Liver (tissue), 9 donors: ENCODE data around the gene COL11A1. TPM values are rescaled to one million over a fixed set of nuclear protein-coding genes. Genes with fewer than 3 reads are reported as not detected.

Experiments
- DNase-seq: peaks from one replicate; pipeline ENCODE4 v3.0.0-alpha.2; 2017; ENCODE audit warnings: low spot score
- H3K27ac ChIP-seq, 2 donors: one replicate each; pipeline ENCODE4 v1.7.0; 2013; ENCODE audit warnings: inconsistent platforms in 2 of 2, low read length in 2 of 2, control low read depth in 1 of 2, low read depth in 1 of 2, mild to moderate bottlenecking in 1 of 2
- H3K27me3 ChIP-seq, 4 donors: one replicate each; pipeline versions ENCODE4 v1.6.1 to v1.7.0; 2013; ENCODE audit warnings: low read length in 3 of 4, inconsistent platforms in 1 of 4, mild to moderate bottlenecking in 1 of 4, moderate library complexity in 1 of 4; ENCODE audit not compliant: control insufficient read depth in 4 of 4, insufficient read depth in 4 of 4
- H3K36me3 ChIP-seq, 4 donors: one replicate each; pipeline versions ENCODE4 v1.6.1 to v1.7.0; 2013; ENCODE audit warnings: low read length in 3 of 4, mild to moderate bottlenecking in 3 of 4, low read depth in 1 of 4, moderate library complexity in 1 of 4; ENCODE audit not compliant: control insufficient read depth in 4 of 4, insufficient read depth in 3 of 4
- H3K4me1 ChIP-seq, 4 donors: one replicate each; pipeline versions ENCODE4 v1.6.1 to v1.7.0; 2013; ENCODE audit warnings: low read length in 3 of 4, mild to moderate bottlenecking in 3 of 4, moderate library complexity in 1 of 4; ENCODE audit not compliant: control insufficient read depth in 4 of 4, insufficient read depth in 4 of 4
- H3K4me3 ChIP-seq, 3 donors: one replicate each; pipeline versions ENCODE4 v1.6.1 to v1.7.0; 2013; ENCODE audit warnings: low read length in 3 of 3, control low read depth in 1 of 3, low read depth in 1 of 3, mild to moderate bottlenecking in 1 of 3
- H3K9ac ChIP-seq, 2 donors: one replicate each; pipeline ENCODE4 v1.7.0; 2013; ENCODE audit warnings: low read length in 2 of 2, mild to moderate bottlenecking in 2 of 2, moderate library complexity in 2 of 2, control low read depth in 1 of 2, low read depth in 1 of 2
- H3K9me3 ChIP-seq, 4 donors: one replicate each; pipeline versions ENCODE4 v1.6.1 to v1.7.0; 2013; ENCODE audit warnings: low read length in 3 of 4; ENCODE audit not compliant: control insufficient read depth in 4 of 4
- FOXA1 ChIP-seq: IDR thresholded peaks from 2 replicates; pipeline ENCODE4 v1.6.1; 2016; ENCODE audit warnings: antibody characterized with exemption
- GABPA ChIP-seq, 2 donors: IDR thresholded peaks in 1 of 2; conservative IDR thresholded peaks in 1 of 2; 2 replicates each; pipeline ENCODE4 v1.6.1; 2016; ENCODE audit warnings: antibody characterized with exemption in 2 of 2, mild to moderate bottlenecking in 1 of 2, moderate library complexity in 1 of 2
- HNF4G ChIP-seq: IDR thresholded peaks from 2 replicates; pipeline ENCODE4 v1.6.1; 2016; ENCODE audit warnings: antibody characterized with exemption
- JUND ChIP-seq, 2 donors: IDR thresholded peaks; 2 replicates each; pipeline ENCODE4 v1.6.1; 2016; ENCODE audit warnings: antibody characterized with exemption in 2 of 2
- NR2F2 ChIP-seq: IDR thresholded peaks from 2 replicates; pipeline ENCODE4 v1.6.1; 2016; ENCODE audit warnings: antibody characterized with exemption
- RAD21 ChIP-seq, 2 donors: IDR thresholded peaks; 2 replicates each; pipeline ENCODE4 v1.6.1; 2016; ENCODE audit warnings: antibody characterized with exemption in 2 of 2, mild to moderate bottlenecking in 2 of 2
- RXRA ChIP-seq, 2 donors: IDR thresholded peaks; 2 replicates each; pipeline ENCODE4 v1.6.1; 2017 to 2018; ENCODE audit warnings: antibody characterized with exemption in 2 of 2, mild to moderate bottlenecking in 1 of 2
- SP1 ChIP-seq: IDR thresholded peaks from 2 replicates; pipeline ENCODE4 v1.6.1; 2018; ENCODE audit warnings: antibody characterized with exemption, mild to moderate bottlenecking
- TAF1 ChIP-seq: conservative IDR thresholded peaks from 2 replicates; pipeline ENCODE4 v1.6.1; 2016; ENCODE audit warnings: antibody characterized with exemption, mild to moderate bottlenecking
- YY1 ChIP-seq: IDR thresholded peaks from 2 replicates; pipeline ENCODE4 v1.6.1; 2016; ENCODE audit warnings: antibody characterized with exemption, mild to moderate bottlenecking
- WGBS: extraction: QIAGEN DNeasy Blood & Tissue Kit; methylation state at CpG from one replicate; pipeline ENCODE4 v1.1.7; 2013; 5-methylcytosine and 5-hydroxymethylcytosine counted together
- polyA plus RNA-seq, 2 donors: library from polyadenylated mRNA; stranded (reverse) in 1 of 2; unstranded in 1 of 2; fragments of 200-250 nt in 1 of 2; fragments of >200 nt in 1 of 2; fragmentation: Nextera tagmentation in 1 of 2; extraction: Ambion mirVana in 1 of 2; gene quantifications; one replicate each; pipeline versions ENCODE4 v1.2.1 to v1.2.3, GENCODE V29; 2013 to 2015
- total RNA-seq, 2 donors: library from RNA; depleted of rRNA; stranded (reverse); fragments of >200 nt; gene quantifications; one replicate each; pipeline ENCODE4 v1.2.3, GENCODE V29; 2014
- TF ChIP-seq, protein P1 (sequence below): IDR thresholded peaks from 2 replicates; pipeline ENCODE4 v1.6.1; 2016; ENCODE audit warnings: antibody characterized with exemption
- TF ChIP-seq, protein P2 (sequence below): IDR thresholded peaks from 2 replicates; pipeline ENCODE4 v1.6.1; 2016; ENCODE audit warnings: antibody characterized with exemption, mild to moderate bottlenecking
- TF ChIP-seq, protein P3 (sequence below): fragments of 150-350 bp; IDR thresholded peaks from 2 replicates; pipeline ENCODE4 v1.5.1; 2017; ENCODE audit warnings: improper control_type of control experiment, low read depth, low read length; ENCODE audit not compliant: missing input control
- TF ChIP-seq, protein P4 (sequence below): IDR thresholded peaks from 2 replicates; pipeline ENCODE4 v1.6.1; 2016; ENCODE audit warnings: antibody characterized with exemption
- donor health status: healthy.
- donor health status: healthy.
- donor health status: healthy.
- donor health status: healthy.
- donor health status: healthy.

COL11A1 gene
- total and polyA plus RNA-seq, 4 donors, result 0.01 to 0.42 TPM; not detected in 2

DNA sequence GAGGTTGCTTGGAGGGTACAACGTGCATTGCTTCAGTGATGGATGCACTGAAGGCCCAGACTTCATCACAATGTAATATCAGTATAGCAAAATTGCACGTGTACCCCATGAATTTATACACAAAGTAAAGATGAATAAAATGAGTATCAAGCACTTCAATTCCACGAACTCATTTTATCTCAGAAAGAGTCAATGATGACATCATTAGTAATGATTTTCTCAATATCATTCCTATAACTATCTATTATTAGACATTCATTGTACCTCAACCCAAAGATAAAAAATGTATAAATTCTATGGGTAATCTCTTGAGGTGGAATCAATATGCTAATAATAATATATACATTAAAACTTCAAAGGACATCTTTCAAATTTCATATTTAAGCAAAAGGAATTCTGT, 208.4 kb downstream of the COL11A1 start:
- H3K27ac ChIP-seq, result no peak overlapping the region
- no peak overlapping the region for H3K4me3 ChIP-seq
- TF ChIP-seq FOXA1 (no peak), JUND (IDR thresholded peaks at IDR 0.05) (no peak), HNF4G (no peak), NR2F2 (no peak), RAD21 (IDR thresholded peaks at IDR 0.05) (no peak), GABPA (IDR thresholded peaks at IDR 0.05 in 1 of 2, conservative IDR thresholded peaks at IDR 0.05 in 1 of 2) (no peak), TAF1 (no peak), RXRA (IDR thresholded peaks at IDR 0.05) (no peak), SP1 (no peak), YY1 (no peak)
- TF ChIP-seq, protein P1, sequence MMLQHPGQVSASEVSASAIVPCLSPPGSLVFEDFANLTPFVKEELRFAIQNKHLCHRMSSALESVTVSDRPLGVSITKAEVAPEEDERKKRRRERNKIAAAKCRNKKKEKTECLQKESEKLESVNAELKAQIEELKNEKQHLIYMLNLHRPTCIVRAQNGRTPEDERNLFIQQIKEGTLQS, result no peak
- TF ChIP-seq, protein P2, sequence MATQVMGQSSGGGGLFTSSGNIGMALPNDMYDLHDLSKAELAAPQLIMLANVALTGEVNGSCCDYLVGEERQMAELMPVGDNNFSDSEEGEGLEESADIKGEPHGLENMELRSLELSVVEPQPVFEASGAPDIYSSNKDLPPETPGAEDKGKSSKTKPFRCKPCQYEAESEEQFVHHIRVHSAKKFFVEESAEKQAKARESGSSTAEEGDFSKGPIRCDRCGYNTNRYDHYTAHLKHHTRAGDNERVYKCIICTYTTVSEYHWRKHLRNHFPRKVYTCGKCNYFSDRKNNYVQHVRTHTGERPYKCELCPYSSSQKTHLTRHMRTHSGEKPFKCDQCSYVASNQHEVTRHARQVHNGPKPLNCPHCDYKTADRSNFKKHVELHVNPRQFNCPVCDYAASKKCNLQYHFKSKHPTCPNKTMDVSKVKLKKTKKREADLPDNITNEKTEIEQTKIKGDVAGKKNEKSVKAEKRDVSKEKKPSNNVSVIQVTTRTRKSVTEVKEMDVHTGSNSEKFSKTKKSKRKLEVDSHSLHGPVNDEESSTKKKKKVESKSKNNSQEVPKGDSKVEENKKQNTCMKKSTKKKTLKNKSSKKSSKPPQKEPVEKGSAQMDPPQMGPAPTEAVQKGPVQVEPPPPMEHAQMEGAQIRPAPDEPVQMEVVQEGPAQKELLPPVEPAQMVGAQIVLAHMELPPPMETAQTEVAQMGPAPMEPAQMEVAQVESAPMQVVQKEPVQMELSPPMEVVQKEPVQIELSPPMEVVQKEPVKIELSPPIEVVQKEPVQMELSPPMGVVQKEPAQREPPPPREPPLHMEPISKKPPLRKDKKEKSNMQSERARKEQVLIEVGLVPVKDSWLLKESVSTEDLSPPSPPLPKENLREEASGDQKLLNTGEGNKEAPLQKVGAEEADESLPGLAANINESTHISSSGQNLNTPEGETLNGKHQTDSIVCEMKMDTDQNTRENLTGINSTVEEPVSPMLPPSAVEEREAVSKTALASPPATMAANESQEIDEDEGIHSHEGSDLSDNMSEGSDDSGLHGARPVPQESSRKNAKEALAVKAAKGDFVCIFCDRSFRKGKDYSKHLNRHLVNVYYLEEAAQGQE, result no peak
- TF ChIP-seq, protein P3, sequence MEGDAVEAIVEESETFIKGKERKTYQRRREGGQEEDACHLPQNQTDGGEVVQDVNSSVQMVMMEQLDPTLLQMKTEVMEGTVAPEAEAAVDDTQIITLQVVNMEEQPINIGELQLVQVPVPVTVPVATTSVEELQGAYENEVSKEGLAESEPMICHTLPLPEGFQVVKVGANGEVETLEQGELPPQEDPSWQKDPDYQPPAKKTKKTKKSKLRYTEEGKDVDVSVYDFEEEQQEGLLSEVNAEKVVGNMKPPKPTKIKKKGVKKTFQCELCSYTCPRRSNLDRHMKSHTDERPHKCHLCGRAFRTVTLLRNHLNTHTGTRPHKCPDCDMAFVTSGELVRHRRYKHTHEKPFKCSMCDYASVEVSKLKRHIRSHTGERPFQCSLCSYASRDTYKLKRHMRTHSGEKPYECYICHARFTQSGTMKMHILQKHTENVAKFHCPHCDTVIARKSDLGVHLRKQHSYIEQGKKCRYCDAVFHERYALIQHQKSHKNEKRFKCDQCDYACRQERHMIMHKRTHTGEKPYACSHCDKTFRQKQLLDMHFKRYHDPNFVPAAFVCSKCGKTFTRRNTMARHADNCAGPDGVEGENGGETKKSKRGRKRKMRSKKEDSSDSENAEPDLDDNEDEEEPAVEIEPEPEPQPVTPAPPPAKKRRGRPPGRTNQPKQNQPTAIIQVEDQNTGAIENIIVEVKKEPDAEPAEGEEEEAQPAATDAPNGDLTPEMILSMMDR, result no peak
- TF ChIP-seq, protein P4, sequence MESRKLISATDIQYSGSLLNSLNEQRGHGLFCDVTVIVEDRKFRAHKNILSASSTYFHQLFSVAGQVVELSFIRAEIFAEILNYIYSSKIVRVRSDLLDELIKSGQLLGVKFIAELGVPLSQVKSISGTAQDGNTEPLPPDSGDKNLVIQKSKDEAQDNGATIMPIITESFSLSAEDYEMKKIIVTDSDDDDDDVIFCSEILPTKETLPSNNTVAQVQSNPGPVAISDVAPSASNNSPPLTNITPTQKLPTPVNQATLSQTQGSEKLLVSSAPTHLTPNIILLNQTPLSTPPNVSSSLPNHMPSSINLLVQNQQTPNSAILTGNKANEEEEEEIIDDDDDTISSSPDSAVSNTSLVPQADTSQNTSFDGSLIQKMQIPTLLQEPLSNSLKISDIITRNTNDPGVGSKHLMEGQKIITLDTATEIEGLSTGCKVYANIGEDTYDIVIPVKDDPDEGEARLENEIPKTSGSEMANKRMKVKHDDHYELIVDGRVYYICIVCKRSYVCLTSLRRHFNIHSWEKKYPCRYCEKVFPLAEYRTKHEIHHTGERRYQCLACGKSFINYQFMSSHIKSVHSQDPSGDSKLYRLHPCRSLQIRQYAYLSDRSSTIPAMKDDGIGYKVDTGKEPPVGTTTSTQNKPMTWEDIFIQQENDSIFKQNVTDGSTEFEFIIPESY, result no peak
- H3K36me3 ChIP-seq, result no peaks in the 10 kb centered on the region
- H3K9me3 ChIP-seq, result no peaks in the 10 kb centered on the region
- no peaks in the 10 kb centered on the region for H3K27me3 ChIP-seq
- no peak for DNase-seq
- H3K4me1 ChIP-seq, result no peaks in the 10 kb centered on the region
- WGBS, result 54% methylated on average over 3 of the region's 3 CpGs
- no peak overlapping the region for H3K9ac ChIP-seq

DNA sequence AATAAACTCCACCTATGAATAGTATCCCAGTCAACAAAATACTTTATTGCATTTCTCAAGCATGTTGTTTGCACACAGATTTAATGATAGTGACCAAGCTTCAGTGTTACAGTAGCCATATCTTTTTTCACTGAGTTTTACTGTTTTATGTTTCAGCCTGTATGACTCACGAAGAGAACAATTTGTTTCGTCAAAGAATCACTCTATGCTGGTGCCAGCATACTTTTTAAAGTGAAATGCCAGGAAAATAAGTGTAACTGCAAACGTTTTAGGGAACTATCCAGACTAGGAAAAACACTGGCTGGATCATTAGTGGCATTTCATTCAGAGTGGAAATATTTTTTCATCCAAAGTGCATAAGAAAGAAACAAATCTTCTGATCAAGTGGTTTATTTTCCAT, 210.8 kb downstream of the COL11A1 start:
- Histone ChIP-seq H3K36me3 (no peaks in the 10 kb centered on the region), H3K9me3 (no peaks in the 10 kb centered on the region), H3K4me3 (no peak overlapping the region), H3K9ac (no peak overlapping the region), H3K27me3 (no peaks in the 10 kb centered on the region), H3K27ac (no peak overlapping the region), H3K4me1 (no peaks in the 10 kb centered on the region)
- no peak for TF ChIP-seq RXRA (IDR thresholded peaks at IDR 0.05)
- no peak for DNase-seq
- WGBS, result 54% methylated on average over 3 of the region's 3 CpGs
